Measurements from ENCODE around the gene ALG1. TPM values are rescaled to one million over a fixed set of nuclear protein-coding genes. Genes with fewer than 3 reads are reported as not detected.
A peak's percentile ranks its signal among the peaks of the same experiment; 100 is the strongest.
"Not testable (repeated sequence)": the region's sequence is repeated elsewhere in the genome, so short reads cannot be mapped to it uniquely, and the experiment has no call there.

ALG1 gene
- total and polyA plus RNA-seq, 2 of the 13 experiments (the other 11 are each of a cell fraction or from before 2014, with no cell fraction given), result 43.3 to 75.6 TPM

DNA sequence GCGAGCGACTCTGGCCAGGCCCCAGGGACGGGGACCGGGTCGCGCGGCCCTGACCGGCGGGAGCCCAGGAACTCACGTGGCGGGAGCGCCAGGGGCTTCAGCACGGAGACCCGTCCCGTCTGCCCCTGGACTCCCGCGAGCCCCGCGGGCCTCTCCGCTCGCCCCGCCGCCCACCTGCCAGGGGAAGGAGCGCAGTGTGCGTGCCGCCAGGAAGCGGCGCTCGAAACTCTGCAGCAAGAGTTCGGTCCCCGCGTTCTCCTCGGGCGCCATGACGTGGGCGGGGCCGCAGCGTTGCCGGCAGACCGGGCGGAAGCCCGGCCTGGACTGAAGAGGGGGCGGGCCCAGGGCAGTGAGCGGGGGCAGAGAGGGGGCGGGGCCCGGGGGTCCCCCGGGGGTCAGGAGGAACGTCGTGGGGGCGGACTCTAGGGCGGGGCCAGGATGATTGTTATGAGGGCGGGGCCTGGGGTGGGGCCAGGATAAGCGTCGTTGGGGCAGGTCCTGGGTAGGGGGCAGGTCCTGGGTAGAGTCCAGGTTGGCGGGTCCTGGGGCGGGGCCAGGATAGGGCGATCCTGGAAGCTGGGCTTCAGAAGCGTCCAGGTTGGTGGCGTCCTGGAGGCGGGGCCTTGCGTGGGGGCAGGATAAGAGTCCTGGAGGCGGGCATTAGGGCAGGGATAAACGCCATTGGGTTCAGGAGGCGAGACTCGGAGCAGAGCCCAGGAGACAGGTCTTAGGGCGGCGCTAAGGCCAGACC is 26.0 kb downstream of the ALG1 start, which contains the start of gene EEF2KMT (continued):
- TF ChIP-seq, protein P1, sequence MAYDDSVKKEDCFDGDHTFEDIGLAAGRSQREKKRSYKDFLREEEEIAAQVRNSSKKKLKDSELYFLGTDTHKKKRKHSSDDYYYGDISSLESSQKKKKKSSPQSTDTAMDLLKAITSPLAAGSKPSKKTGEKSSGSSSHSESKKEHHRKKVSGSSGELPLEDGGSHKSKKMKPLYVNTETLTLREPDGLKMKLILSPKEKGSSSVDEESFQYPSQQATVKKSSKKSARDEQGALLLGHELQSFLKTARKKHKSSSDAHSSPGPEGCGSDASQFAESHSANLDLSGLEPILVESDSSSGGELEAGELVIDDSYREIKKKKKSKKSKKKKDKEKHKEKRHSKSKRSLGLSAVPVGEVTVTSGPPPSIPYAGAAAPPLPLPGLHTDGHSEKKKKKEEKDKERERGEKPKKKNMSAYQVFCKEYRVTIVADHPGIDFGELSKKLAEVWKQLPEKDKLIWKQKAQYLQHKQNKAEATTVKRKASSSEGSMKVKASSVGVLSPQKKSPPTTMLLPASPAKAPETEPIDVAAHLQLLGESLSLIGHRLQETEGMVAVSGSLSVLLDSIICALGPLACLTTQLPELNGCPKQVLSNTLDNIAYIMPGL (CRISPR knock-in tag; IDR thresholded peaks at IDR 0.05; ENCODE audit: borderline replicate concordance in 1 of 2, low read depth in 1 of 2), result peak; percentile 43 to 93; a peak in 3 of 4 replicates
- TF ChIP-seq, protein P2, sequence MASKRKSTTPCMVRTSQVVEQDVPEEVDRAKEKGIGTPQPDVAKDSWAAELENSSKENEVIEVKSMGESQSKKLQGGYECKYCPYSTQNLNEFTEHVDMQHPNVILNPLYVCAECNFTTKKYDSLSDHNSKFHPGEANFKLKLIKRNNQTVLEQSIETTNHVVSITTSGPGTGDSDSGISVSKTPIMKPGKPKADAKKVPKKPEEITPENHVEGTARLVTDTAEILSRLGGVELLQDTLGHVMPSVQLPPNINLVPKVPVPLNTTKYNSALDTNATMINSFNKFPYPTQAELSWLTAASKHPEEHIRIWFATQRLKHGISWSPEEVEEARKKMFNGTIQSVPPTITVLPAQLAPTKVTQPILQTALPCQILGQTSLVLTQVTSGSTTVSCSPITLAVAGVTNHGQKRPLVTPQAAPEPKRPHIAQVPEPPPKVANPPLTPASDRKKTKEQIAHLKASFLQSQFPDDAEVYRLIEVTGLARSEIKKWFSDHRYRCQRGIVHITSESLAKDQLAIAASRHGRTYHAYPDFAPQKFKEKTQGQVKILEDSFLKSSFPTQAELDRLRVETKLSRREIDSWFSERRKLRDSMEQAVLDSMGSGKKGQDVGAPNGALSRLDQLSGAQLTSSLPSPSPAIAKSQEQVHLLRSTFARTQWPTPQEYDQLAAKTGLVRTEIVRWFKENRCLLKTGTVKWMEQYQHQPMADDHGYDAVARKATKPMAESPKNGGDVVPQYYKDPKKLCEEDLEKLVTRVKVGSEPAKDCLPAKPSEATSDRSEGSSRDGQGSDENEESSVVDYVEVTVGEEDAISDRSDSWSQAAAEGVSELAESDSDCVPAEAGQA (IDR thresholded peaks at IDR 0.05; ENCODE audit: low read depth), result peak; percentile 78
- TF ChIP-seq, protein P2 (CRISPR knock-in tag; IDR thresholded peaks at IDR 0.05; ENCODE audit: borderline replicate concordance), result not testable (repeated sequence)
- TF ChIP-seq ZBTB7A (CRISPR knock-in tag; IDR thresholded peaks at IDR 0.05), result peak; percentile 90
- peak; percentile 97 for TF ChIP-seq HDAC1 (CRISPR knock-in tag; IDR thresholded peaks at IDR 0.05)
- peak; percentile 73; the same call in 1 of the 2 replicates for TF ChIP-seq HIVEP1 (CRISPR knock-in tag; IDR thresholded peaks at IDR 0.05)
- 0 out of 2 replicates have a peak, but pooled peaks have one; percentile 54 for TF ChIP-seq MIER3 (CRISPR knock-in tag; IDR thresholded peaks at IDR 0.05; ENCODE audit: borderline replicate concordance)
- peak in 1 of 2 experiments; percentile 52; a peak in 1 of 4 replicates for TF ChIP-seq POLR2A (IDR thresholded peaks at IDR 0.05; ENCODE audit: insufficient read depth in 1 of 2, low read depth in 2 of 2, low read length in 2 of 2)
- peak; percentile 91 for TF ChIP-seq TAF1 (CRISPR knock-in tag; IDR thresholded peaks at IDR 0.05)
- TF ChIP-seq RBFOX2 (IDR thresholded peaks at IDR 0.05; ENCODE audit: low read depth, low read length), result peak; percentile 81
- TF ChIP-seq ZNF260 (CRISPR knock-in tag; IDR thresholded peaks at IDR 0.05; ENCODE audit: borderline replicate concordance, low read depth), result 0 out of 2 replicates have a peak, but pooled peaks have one; percentile 82
- peak; percentile 55; the same call in 1 of the 2 replicates for TF ChIP-seq NKX3-1 (CRISPR knock-in tag; IDR thresholded peaks at IDR 0.05)
- TF ChIP-seq POGZ (CRISPR knock-in tag; IDR thresholded peaks at IDR 0.05), result peak; percentile 85
- peak; percentile 70; the same call in 1 of the 2 replicates for TF ChIP-seq ZNF879 (CRISPR knock-in tag; IDR thresholded peaks at IDR 0.05)
- 0 out of 2 replicates have a peak, but pooled peaks have one; percentile 78 for TF ChIP-seq ZNF34 (CRISPR knock-in tag; IDR thresholded peaks at IDR 0.05; ENCODE audit: borderline replicate concordance)
- peak; percentile 72; the same call in 1 of the 2 replicates for TF ChIP-seq ZFP82 (CRISPR knock-in tag; IDR thresholded peaks at IDR 0.05; ENCODE audit: borderline replicate concordance)
- peak; percentile 96 for TF ChIP-seq MXD4 (CRISPR knock-in tag; IDR thresholded peaks at IDR 0.05)
- peak; percentile 94 for TF ChIP-seq ZNF713 (CRISPR knock-in tag; IDR thresholded peaks at IDR 0.05)
- peak; percentile 59 for TF ChIP-seq NFYC (CRISPR knock-in tag; IDR thresholded peaks at IDR 0.05)
- not testable (repeated sequence) for TF ChIP-seq NR2F6 (IDR thresholded peaks at IDR 0.05)
- 0 out of 2 replicates have a peak, but pooled peaks have one; percentile 7 for TF ChIP-seq NR2F6 (CRISPR knock-in tag; IDR thresholded peaks at IDR 0.05)
- TF ChIP-seq ZNF564 (CRISPR knock-in tag; IDR thresholded peaks at IDR 0.05), result peak; percentile 86
- peak; percentile 79; the same call in 1 of the 2 replicates for TF ChIP-seq ZNF749 (CRISPR knock-in tag; IDR thresholded peaks at IDR 0.05; ENCODE audit: borderline replicate concordance)
- TF ChIP-seq ZNF263 (CRISPR knock-in tag; IDR thresholded peaks at IDR 0.05), result 0 out of 2 replicates have a peak, but pooled peaks have one; percentile 31
